22Rv1 (cell line): Measurements from ENCODE around the gene KCNAB3.

Experiments used
- ZFX ChIP-seq: fragments of 450-650 bp; IDR thresholded peaks from 2 replicates; pipeline ENCODE4 v1.6.1; 2017; ENCODE audit warnings: antibody characterized with exemption, borderline replicate concordance
- TF ChIP-seq, protein P1 (sequence below): fragments of 450-650 bp; IDR thresholded peaks from 2 replicates; pipeline ENCODE4 v1.5.1; 2017; ENCODE audit warnings: mild to moderate bottlenecking

DNA sequence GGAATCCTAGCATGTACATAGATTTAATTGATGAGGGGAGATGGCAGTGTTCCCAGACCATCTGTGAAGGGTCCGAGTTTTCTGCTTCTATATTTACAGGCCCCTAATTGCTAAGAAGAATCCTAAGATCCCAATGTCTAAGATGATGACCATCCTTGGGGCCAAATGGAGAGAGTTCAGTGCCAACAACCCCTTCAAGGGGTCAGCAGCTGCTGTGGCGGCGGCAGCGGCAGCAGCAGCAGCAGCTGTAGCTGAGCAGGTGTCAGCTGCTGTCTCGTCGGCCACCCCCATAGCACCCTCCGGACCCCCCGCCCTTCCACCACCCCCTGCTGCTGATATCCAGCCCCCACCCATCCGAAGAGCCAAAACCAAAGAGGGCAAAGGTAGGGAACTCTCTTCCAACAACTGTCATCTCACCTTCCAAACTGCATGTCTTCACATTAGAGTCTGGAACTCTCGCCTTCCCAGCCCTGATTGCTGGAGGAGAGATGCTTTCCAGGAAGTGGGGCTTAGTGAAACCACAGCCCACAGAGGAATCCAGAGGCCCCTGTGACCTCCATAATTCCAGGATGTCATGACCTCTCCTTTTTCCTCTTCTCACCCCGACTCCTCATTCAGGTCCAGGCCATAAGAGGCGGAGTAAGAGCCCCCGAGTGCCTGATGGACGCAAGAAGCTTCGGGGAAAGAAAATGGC, 36.3 kb downstream of the KCNAB3 start:
- TF ChIP-seq, protein P1, sequence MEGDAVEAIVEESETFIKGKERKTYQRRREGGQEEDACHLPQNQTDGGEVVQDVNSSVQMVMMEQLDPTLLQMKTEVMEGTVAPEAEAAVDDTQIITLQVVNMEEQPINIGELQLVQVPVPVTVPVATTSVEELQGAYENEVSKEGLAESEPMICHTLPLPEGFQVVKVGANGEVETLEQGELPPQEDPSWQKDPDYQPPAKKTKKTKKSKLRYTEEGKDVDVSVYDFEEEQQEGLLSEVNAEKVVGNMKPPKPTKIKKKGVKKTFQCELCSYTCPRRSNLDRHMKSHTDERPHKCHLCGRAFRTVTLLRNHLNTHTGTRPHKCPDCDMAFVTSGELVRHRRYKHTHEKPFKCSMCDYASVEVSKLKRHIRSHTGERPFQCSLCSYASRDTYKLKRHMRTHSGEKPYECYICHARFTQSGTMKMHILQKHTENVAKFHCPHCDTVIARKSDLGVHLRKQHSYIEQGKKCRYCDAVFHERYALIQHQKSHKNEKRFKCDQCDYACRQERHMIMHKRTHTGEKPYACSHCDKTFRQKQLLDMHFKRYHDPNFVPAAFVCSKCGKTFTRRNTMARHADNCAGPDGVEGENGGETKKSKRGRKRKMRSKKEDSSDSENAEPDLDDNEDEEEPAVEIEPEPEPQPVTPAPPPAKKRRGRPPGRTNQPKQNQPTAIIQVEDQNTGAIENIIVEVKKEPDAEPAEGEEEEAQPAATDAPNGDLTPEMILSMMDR, result no peak
- TF ChIP-seq ZFX, result no peak
